Astrocyte of the spinal cord (primary cell): ENCODE measurements around the gene RUNDC3A.

Source experiments
- DNase-seq: peaks from one replicate; pipeline ENCODE4 v3.0.0; 2011; ENCODE audit warnings: low read depth, low spot score
- H3K4me3 ChIP-seq: 2 replicates; pipeline ENCODE4 v1.5.1; 2011; ENCODE audit warnings: low read depth, mild to moderate bottlenecking, low read length, moderate library complexity
- in situ Hi-C: cut with HindIII; loops from 2 replicates; pipeline ENCODE4 v1.10.0; 2017; ENCODE audit warnings: low sequenced_read_pairs
- TF ChIP-seq, protein P1 (sequence below): IDR thresholded peaks from 2 replicates; pipeline ENCODE4 v1.5.1; 2012; ENCODE audit warnings: low read depth, mild to moderate bottlenecking, low read length, inconsistent platforms

RUNDC3A gene

DNA sequence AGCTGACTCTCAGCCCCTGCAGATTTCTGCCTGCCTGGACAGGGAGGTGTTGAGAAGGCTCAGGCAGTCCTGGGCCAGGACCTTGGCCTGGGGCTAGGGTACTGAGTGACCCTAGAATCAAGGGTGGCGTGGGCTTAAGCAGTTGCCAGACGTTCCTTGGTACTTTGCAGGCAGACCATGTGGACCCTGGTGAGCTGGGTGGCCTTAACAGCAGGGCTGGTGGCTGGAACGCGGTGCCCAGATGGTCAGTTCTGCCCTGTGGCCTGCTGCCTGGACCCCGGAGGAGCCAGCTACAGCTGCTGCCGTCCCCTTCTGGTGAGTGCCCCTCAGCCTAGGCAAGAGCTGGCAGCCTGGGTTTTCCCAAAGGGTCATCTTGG, 40.6 kb downstream of the RUNDC3A start:
- TF ChIP-seq, protein P1, sequence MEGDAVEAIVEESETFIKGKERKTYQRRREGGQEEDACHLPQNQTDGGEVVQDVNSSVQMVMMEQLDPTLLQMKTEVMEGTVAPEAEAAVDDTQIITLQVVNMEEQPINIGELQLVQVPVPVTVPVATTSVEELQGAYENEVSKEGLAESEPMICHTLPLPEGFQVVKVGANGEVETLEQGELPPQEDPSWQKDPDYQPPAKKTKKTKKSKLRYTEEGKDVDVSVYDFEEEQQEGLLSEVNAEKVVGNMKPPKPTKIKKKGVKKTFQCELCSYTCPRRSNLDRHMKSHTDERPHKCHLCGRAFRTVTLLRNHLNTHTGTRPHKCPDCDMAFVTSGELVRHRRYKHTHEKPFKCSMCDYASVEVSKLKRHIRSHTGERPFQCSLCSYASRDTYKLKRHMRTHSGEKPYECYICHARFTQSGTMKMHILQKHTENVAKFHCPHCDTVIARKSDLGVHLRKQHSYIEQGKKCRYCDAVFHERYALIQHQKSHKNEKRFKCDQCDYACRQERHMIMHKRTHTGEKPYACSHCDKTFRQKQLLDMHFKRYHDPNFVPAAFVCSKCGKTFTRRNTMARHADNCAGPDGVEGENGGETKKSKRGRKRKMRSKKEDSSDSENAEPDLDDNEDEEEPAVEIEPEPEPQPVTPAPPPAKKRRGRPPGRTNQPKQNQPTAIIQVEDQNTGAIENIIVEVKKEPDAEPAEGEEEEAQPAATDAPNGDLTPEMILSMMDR = no peak
- no peak overlapping the region for H3K4me3 ChIP-seq
- DNase-seq = no peak
- in situ Hi-C loops = no loop called here

DNA sequence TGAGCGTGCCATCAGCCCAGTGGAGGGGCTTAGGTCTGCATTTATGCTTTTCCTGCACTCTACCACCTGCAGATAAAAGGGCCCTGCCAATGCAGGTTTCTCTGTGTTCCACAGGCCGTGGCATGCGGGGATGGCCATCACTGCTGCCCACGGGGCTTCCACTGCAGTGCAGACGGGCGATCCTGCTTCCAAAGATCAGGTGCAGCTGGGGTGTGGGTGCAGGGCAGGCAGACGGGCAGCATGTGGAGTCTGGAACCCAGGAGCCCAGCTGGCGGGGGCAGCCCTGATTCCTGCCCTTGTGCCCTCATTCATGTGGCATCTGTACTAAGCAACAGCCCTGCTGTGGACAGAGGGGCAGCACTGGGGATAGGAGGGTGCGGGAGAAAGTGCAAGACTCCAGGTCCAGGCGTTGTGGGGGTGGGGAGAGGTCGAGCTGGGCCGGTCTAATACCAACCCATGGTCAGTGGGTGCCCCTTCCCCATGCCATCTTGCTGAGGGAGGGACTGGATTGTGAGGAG, 41.2 kb downstream of the RUNDC3A start:
- in situ Hi-C loops = no loop called here
- H3K4me3 ChIP-seq = no peak overlapping the region
- TF ChIP-seq, protein P1 = no peak

DNA sequence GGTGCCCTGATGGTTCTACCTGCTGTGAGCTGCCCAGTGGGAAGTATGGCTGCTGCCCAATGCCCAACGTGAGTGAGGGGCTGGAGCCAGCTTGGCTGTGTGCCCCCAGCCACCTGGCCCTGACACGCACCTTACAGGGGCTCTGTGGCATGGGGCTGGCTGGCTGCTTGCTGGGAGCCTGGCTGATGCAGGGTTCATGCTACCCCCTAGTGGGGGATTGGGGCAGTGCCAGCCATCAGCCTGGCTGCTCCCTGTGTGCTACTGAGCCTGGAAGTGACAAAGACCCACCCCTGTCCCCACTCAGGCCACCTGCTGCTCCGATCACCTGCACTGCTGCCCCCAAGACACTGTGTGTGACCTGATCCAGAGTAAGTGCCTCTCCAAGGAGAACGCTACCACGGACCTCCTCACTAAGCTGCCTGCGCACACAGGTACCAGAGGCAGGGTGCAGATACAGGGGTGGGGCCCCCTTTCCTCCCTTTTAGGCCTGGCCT, 42.4 kb downstream of the RUNDC3A start:
- DNase-seq = peak; percentile 44
- TF ChIP-seq, protein P1 = peak; percentile 84

More for the DNA sequence above, 41.2 kb downstream of the RUNDC3A start:
- DNase-seq = no peak

DNA sequence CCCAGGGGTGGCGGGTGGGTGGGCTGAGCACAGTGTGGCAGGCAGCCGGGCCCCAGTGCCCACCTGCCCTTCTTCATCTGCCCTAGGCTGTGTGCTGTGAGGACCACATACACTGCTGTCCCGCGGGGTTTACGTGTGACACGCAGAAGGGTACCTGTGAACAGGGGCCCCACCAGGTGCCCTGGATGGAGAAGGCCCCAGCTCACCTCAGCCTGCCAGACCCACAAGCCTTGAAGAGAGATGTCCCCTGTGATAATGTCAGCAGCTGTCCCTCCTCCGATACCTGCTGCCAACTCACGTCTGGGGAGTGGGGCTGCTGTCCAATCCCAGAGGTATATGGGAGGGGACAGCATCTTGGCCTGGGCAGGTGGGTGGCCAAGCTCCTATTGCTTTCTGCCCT, 43.1 kb downstream of the RUNDC3A start:
- no peak for DNase-seq
- in situ Hi-C loops = no loop called here
- H3K4me3 ChIP-seq = no peak overlapping the region

More for the DNA sequence above, 42.4 kb downstream of the RUNDC3A start:
- in situ Hi-C loops = no loop called here
- H3K4me3 ChIP-seq = no peak overlapping the region

DNA sequence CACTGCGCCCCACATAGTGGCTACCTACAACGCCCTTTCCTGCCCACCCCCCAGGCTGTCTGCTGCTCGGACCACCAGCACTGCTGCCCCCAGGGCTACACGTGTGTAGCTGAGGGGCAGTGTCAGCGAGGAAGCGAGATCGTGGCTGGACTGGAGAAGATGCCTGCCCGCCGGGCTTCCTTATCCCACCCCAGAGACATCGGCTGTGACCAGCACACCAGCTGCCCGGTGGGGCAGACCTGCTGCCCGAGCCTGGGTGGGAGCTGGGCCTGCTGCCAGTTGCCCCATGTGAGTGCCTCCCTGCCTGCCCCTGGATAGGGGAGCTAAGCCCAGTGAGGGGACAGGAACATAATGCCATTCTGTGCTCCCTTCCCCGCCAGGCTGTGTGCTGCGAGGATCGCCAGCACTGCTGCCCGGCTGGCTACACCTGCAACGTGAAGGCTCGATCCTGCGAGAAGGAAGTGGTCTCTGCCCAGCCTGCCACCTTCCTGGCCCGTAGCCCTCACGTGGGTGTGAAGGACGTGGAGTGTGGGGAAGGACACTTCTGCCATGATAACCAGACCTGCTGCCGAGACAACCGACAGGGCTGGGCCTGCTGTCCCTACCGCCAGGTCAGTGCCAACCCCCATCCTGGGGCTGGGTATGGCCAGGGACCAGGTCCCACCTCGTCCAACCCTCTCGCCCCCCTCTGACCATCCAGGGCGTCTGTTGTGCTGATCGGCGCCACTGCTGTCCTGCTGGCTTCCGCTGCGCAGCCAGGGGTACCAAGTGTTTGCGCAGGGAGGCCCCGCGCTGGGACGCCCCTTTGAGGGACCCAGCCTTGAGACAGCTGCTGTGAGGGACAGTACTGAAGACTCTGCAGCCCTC, 43.8 kb downstream of the RUNDC3A start:
- TF ChIP-seq, protein P1 = no peak
- in situ Hi-C loops = no loop called here
- H3K4me3 ChIP-seq = no peak overlapping the region
- no peak for DNase-seq

More for the DNA sequence above, 43.1 kb downstream of the RUNDC3A start:
- TF ChIP-seq, protein P1 = no peak

DNA sequence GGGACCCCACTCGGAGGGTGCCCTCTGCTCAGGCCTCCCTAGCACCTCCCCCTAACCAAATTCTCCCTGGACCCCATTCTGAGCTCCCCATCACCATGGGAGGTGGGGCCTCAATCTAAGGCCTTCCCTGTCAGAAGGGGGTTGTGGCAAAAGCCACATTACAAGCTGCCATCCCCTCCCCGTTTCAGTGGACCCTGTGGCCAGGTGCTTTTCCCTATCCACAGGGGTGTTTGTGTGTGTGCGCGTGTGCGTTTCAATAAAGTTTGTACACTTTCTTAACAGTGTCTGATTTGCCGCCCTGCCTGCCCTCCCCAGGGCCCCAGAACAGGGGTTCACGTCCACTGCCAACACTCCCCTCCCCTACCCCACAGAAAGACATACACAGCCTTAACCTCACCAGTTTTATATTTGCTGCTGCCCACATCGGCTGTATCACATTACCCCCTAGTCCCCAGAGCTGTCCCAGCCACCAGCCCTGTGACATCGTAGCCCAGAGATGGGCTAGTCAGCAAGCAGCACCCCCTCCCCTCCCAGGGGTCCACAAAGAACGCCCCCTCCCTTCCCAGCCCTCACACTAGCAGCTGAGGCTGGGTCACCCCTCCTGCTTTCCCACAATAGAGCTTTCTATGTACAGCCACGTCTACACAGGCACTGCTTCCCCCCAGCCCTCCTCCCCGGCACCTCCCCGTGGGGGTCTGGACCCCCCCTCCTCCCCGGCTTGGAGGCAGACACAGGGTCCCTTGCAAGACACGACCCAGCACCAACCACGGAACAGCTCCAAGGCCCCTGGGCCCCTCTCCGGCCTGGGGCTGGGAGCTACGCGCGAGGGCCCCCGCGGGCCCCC, 44.6 kb downstream of the RUNDC3A start:
- in situ Hi-C loops = no loop called here
- no peak for DNase-seq
- H3K4me3 ChIP-seq = no peak overlapping the region
- TF ChIP-seq, protein P1 = no peak
